Nucleus accumbens (tissue), 56 donors: ENCODE measurements around the gene PTPRM.
"Not testable (repeated sequence)": the region's sequence is repeated elsewhere in the genome, so short reads cannot be mapped to it uniquely, and the experiment has no call there.

Source experiments
- DNase-seq, 56 donors: peaks; one replicate each; lab custom pipeline; 2025; lab: John Stamatoyannopoulos, UW

PTPRM gene

GRCh38 chr18:8424917-8425725 is 858.0 kb downstream of the PTPRM start:
- no peak for DNase-seq

- no peak for DNase-seq
These were observed 859.3 kb downstream of the PTPRM start for GRCh38 chr18:8426401-8426800.

- no peak for DNase-seq
These were observed 860.2 kb downstream of the PTPRM start for GRCh38 chr18:8427339-8427738.

- no peak for DNase-seq
These were observed 861.8 kb downstream of the PTPRM start for GRCh38 chr18:8428951-8429350.

- DNase-seq, result no peak
These were observed 863.9 kb downstream of the PTPRM start for GRCh38 chr18:8431036-8431435.

GRCh38 chr18:8433323-8433722 is 866.2 kb downstream of the PTPRM start:
- DNase-seq, result no peak

- DNase-seq, result no peak
These were observed 866.7 kb downstream of the PTPRM start for GRCh38 chr18:8433771-8434170.

GRCh38 chr18:8435376-8435775 is 868.3 kb downstream of the PTPRM start:
- no peak for DNase-seq

GRCh38 chr18:8439055-8439454 is 871.9 kb downstream of the PTPRM start:
- DNase-seq, result no peak

GRCh38 chr18:8443505-8443904 is 876.4 kb downstream of the PTPRM start:
- DNase-seq, result no peak

GRCh38 chr18:8446936-8447335 is 879.8 kb downstream of the PTPRM start:
- DNase-seq, result not testable (repeated sequence)

- no peak for DNase-seq
These were observed 881.0 kb downstream of the PTPRM start for GRCh38 chr18:8448130-8448529.

GRCh38 chr18:8450013-8450412 is 882.9 kb downstream of the PTPRM start:
- no peak for DNase-seq

- no peak for DNase-seq
These were observed 884.0 kb downstream of the PTPRM start for GRCh38 chr18:8450898-8451665.

- no peak for DNase-seq
These were observed 886.4 kb downstream of the PTPRM start for GRCh38 chr18:8453528-8453927.

- DNase-seq, result no peak
These were observed 887.0 kb downstream of the PTPRM start for GRCh38 chr18:8454136-8454535.

- no peak for DNase-seq
These were observed 888.8 kb downstream of the PTPRM start for GRCh38 chr18:8455661-8456614.
